Measurements from ENCODE around the gene MFAP2. TPM values are rescaled to one million over a fixed set of nuclear protein-coding genes. Genes with fewer than 3 reads are reported as not detected.

The MFAP2 gene
- total and polyA plus RNA-seq, 8 donors, result 2.7 to 31.5 (median 9.0) TPM; not detected in 1

DNA sequence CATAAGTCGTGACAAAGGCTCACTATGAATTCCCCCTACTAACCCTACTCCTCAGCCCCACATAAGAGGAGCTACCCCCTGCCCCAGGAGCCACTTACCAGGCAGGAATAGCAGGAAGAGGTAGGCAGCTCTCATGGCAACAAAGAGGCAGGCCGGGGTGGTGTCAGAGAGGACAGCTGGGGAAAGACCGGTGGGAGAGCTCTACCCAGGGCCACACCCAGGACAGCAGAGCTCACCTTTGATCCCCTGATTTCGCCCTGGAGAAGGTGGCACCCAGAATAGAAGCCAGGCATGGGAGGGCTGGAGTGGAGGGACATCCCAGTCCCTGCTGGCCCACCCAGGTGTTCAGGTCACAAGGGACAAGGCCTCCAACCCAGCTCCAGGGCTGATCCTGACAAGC, 2.3 kb downstream of the MFAP2 start:
- TF ChIP-seq EP300 (IDR thresholded peaks at IDR 0.05) (no peak), POLR2A (IDR thresholded peaks at IDR 0.05) (no peak), POLR2AphosphoS5 (IDR thresholded peaks at IDR 0.05) (no peak)
- TF ChIP-seq, protein P1, sequence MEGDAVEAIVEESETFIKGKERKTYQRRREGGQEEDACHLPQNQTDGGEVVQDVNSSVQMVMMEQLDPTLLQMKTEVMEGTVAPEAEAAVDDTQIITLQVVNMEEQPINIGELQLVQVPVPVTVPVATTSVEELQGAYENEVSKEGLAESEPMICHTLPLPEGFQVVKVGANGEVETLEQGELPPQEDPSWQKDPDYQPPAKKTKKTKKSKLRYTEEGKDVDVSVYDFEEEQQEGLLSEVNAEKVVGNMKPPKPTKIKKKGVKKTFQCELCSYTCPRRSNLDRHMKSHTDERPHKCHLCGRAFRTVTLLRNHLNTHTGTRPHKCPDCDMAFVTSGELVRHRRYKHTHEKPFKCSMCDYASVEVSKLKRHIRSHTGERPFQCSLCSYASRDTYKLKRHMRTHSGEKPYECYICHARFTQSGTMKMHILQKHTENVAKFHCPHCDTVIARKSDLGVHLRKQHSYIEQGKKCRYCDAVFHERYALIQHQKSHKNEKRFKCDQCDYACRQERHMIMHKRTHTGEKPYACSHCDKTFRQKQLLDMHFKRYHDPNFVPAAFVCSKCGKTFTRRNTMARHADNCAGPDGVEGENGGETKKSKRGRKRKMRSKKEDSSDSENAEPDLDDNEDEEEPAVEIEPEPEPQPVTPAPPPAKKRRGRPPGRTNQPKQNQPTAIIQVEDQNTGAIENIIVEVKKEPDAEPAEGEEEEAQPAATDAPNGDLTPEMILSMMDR (IDR thresholded peaks at IDR 0.05), result no peak
- 71 to 88% (median 76%) methylated on average over 4 of the region's 4 CpGs for WGBS, 5 donors
- peaks cover 12 to 33% (median 18%) of the 10 kb centered on the region in 4 donors for H3K4me1 ChIP-seq
- no peak for DNase-seq
- H3K4me3 ChIP-seq, result no peak overlapping the region
- intact Hi-C loops (cut with DNase I; ENCODE audit: low total_unique reads), result no loop called here
- peaks cover 0 to 28% (median 14%) of the 10 kb centered on the region in 3 donors for H3K27me3 ChIP-seq
- no peaks in the 10 kb centered on the region for H3K9me3 ChIP-seq
- H3K27ac ChIP-seq, result peak overlapping the region in 2 of 5 donors; percentile 15 to 83
- no peaks in the 10 kb centered on the region for H3K36me3 ChIP-seq

DNA sequence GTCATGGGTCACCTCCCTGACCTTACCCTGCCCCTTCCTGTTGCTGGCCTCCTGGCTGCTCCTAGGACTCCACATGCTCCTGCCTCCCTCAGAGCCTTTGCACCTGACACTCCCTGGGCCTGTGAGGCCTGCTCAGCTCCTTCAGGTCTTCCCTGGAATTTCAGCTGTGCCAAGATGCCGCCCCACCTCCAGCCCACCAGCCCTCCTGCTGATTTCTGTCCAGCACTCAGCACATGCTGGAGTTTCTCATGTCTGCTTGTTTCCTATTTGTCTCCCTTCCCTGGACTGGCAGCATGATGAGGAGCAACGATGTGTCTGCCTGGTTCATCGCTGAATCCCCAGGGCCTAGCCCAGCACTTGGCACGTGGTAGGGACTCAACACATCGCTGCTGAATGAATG, 3.0 kb downstream of the MFAP2 start:
- no peak overlapping the region for H3K4me3 ChIP-seq
- peak overlapping the region in 1 of 5 donors; percentile 83 for H3K27ac ChIP-seq
- WGBS, 5 donors, result 89 to 97% (median 93%) methylated on average over 5 of the region's 5 CpGs
- H3K27me3 ChIP-seq, result peaks cover 0 to 28% (median 14%) of the 10 kb centered on the region in 3 donors
- intact Hi-C loops (cut with DNase I; ENCODE audit: low total_unique reads), result no loop called here
- DNase-seq, result no peak
- peaks cover 12 to 33% (median 18%) of the 10 kb centered on the region in 4 donors for H3K4me1 ChIP-seq
- TF ChIP-seq POLR2A (IDR thresholded peaks at IDR 0.05) (no peak), POLR2AphosphoS5 (IDR thresholded peaks at IDR 0.05) (no peak), EP300 (IDR thresholded peaks at IDR 0.05) (no peak)
- TF ChIP-seq, protein P1 (IDR thresholded peaks at IDR 0.05), result no peak
- H3K36me3 ChIP-seq, result no peaks in the 10 kb centered on the region
- H3K9me3 ChIP-seq, result no peaks in the 10 kb centered on the region

DNA sequence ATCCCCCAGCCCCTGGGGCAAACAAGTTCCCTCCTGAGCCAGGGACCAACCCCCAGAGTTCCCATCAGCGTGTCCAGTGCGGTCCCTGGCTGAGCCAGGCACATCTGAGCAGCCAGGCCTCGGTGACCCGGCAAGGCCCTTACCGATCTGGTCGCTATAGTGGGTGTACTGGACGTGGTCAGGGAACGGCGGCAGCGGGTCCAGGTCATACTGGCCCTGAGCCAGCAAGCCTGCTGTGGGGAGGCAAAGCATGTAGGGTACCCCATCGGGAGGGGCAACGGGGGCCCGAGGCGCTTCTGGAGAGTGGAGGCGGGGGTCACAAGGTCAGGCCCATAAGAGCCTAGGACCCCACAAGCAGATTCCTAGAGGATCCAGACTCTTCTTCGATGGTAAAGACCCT, 3.5 kb downstream of the MFAP2 start:
- Histone ChIP-seq H3K36me3 (no peaks in the 10 kb centered on the region), H3K4me3 (no peak overlapping the region), H3K9me3 (no peaks in the 10 kb centered on the region), H3K27me3 (peaks cover 0 to 28% (median 14%) of the 10 kb centered on the region in 3 donors), H3K27ac (no peak overlapping the region), H3K4me1 (peaks cover 12 to 34% (median 20%) of the 10 kb centered on the region in 4 donors)
- WGBS, 5 donors, result 82 to 88% (median 86%) methylated on average over 16 of the region's 16 CpGs
- intact Hi-C loops (cut with DNase I; ENCODE audit: low total_unique reads), result no loop called here
- TF ChIP-seq, protein P1 (IDR thresholded peaks at IDR 0.05), result no peak
- no peak for TF ChIP-seq EP300 (IDR thresholded peaks at IDR 0.05)
- TF ChIP-seq POLR2AphosphoS5 (IDR thresholded peaks at IDR 0.05), result no peak
- TF ChIP-seq POLR2A (IDR thresholded peaks at IDR 0.05), result no peak
- no peak for DNase-seq

DNA sequence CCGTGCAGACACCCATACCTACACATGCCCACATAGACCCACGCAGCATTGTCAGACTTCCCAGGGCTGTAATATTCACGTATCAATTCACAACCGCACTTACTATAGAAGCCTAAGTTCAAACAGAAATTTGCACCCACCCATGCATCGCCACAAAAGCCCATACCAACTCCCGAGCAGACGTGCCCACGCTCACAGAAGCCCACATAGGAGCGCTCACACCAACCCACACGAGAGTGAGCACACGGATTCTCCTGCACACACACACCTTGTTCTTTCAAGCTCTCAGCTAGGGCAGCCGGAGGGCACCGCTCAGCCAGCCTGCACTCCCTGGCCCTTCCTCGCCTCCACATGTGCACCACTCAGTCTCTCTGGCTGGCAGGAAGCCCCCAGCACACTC, 4.6 kb downstream of the MFAP2 start:
- intact Hi-C loops (cut with DNase I; ENCODE audit: low total_unique reads), result no loop called here
- H3K27me3 ChIP-seq, result peaks cover 0 to 18% (median 11%) of the 10 kb centered on the region in 3 donors
- peaks cover 12 to 39% (median 24%) of the 10 kb centered on the region in 4 donors for H3K4me1 ChIP-seq
- H3K4me3 ChIP-seq, result no peak overlapping the region
- TF ChIP-seq POLR2A (IDR thresholded peaks at IDR 0.05) (no peak), POLR2AphosphoS5 (IDR thresholded peaks at IDR 0.05) (no peak), EP300 (IDR thresholded peaks at IDR 0.05) (no peak)
- TF ChIP-seq, protein P1 (IDR thresholded peaks at IDR 0.05), result no peak
- H3K36me3 ChIP-seq, result peaks cover 0 to 8% (median 1%) of the 10 kb centered on the region in 4 donors
- WGBS, 5 donors, result 80 to 85% (median 83%) methylated on average over 14 of the region's 14 CpGs
- no peak for DNase-seq
- no peaks in the 10 kb centered on the region for H3K9me3 ChIP-seq
- H3K27ac ChIP-seq, result no peak overlapping the region
